ENCODE measurements around the gene FEM1C.

DNA sequence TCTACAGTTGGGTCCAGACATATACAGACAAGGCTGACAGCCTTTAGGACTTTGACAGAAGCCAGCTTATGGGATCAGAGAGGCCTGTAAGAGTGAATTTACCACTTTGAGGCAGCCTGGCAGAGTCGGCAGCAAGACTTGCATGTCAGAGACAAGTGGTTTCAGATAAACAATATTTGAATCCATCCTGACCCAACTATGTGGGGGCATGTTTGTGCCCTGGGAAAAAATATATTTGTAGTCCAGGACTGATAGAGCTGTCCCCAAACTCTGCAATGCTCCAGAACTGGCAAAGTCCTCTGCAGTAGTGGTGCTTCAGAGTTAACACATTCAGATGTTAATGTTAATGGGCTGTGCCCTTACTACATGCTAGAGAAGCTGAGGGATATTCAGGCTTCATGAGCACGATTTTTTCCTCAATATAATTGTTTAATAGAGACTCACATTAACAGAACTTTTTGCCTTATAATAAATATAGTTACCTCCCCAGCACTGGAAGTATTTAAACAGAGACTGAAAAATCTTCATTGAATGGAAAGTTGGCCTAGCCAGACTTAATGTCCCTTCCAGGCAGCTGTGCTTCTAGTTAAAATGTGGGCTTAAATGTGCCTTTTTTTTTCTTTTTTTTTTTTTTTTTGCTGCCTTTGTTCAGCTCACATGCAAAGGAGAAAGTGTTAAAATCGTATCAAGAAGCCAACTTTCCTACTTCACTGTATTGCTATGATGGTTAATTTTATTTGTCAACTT, 42.9 kb downstream of the FEM1C start:
- TF ChIP-seq, protein P1, sequence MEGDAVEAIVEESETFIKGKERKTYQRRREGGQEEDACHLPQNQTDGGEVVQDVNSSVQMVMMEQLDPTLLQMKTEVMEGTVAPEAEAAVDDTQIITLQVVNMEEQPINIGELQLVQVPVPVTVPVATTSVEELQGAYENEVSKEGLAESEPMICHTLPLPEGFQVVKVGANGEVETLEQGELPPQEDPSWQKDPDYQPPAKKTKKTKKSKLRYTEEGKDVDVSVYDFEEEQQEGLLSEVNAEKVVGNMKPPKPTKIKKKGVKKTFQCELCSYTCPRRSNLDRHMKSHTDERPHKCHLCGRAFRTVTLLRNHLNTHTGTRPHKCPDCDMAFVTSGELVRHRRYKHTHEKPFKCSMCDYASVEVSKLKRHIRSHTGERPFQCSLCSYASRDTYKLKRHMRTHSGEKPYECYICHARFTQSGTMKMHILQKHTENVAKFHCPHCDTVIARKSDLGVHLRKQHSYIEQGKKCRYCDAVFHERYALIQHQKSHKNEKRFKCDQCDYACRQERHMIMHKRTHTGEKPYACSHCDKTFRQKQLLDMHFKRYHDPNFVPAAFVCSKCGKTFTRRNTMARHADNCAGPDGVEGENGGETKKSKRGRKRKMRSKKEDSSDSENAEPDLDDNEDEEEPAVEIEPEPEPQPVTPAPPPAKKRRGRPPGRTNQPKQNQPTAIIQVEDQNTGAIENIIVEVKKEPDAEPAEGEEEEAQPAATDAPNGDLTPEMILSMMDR (IDR thresholded peaks at IDR 0.05): no peak
- TF ChIP-seq POLR2A (IDR thresholded peaks at IDR 0.05): no peak
